ENCODE results near the gene IRAG1. TPM values are rescaled to one million over a fixed set of nuclear protein-coding genes. Genes with fewer than 3 reads are reported as not detected.

The IRAG1 gene
- total RNA-seq, 2 experiments from 2014 or later: not detected

DNA sequence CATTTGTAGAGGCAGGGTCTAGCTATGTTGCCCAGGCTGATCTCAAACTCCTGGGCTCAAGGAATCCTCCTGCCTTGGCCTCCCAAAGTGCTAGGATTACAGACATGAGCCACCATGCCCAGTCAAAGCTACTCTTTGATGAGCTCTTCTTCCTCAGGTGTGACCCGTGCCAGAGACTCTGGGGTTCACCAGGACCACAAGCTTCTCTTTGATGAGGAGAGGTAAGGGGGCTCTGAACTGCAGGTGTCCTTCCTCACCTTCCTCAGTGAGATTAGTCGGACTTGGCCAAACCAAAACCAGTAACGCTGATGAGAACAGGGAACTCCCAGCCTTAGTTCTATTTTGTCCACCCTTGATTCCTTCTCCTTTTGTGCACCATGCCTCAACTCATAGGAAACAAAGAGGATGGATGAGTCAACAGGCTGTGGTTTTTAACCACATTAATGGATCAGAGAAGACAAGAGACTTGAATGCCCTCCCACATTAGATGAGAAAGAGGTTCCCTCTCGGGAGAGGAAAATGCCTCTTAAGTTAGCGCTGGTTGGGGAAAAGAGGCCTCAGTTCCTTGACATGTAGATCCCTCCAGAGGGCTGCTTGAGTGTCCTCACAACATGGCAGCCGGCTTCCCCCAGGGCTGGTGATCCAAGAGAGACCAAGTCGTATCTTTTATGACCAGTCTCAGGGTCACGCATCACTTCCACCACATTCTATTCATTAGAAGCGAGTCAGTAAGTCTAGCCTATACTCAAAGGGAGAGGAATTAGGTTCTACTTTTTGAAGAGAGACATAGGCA lies 31.8 kb upstream of the IRAG1 start:
- H3K36me3 Mint-ChIP-seq (ENCODE audit: low read depth): no peaks in the 10 kb centered on the region

GRCh38 chr11:10722307-10722706 lies 28.8 kb upstream of the IRAG1 start:
- ChIA-PET CTCF (no interaction called here), POLR2A (no interaction called here)
- DNase-seq (no peak), ATAC-seq (no peak)
- H3K27me3 Mint-ChIP-seq (ENCODE audit: low read depth): peaks cover 18% of the 10 kb centered on the region
- H3K4me3 Mint-ChIP-seq: no peak overlapping the region
- no peak overlapping the region for H3K27ac Mint-ChIP-seq
- H3K36me3 Mint-ChIP-seq (ENCODE audit: low read depth): no peaks in the 10 kb centered on the region
- no peaks in the 10 kb centered on the region for H3K9me3 Mint-ChIP-seq (ENCODE audit: insufficient read depth)
- H3K4me1 Mint-ChIP-seq (ENCODE audit: low read depth): peaks cover 29% of the 10 kb centered on the region

More for the DNA sequence above, 31.8 kb upstream of the IRAG1 start:
- ChIA-PET POLR2A (no interaction called here), CTCF (interaction anchor here (0.7 to 1.9 kb wide), 3 partner anchors 71 to 312 kb away, joined by 3 to 6 read pairs (median 3); no protein-coding TSS in a partner anchor)
- no peak for DNase-seq
- H3K4me3 Mint-ChIP-seq: no peak overlapping the region
- H3K4me1 Mint-ChIP-seq (ENCODE audit: low read depth): peaks cover 29% of the 10 kb centered on the region
- peak; percentile 68 for ATAC-seq
- no peak overlapping the region for H3K27ac Mint-ChIP-seq
- no peaks in the 10 kb centered on the region for H3K9me3 Mint-ChIP-seq (ENCODE audit: insufficient read depth)
- H3K27me3 Mint-ChIP-seq (ENCODE audit: low read depth): peaks cover 15% of the 10 kb centered on the region

GRCh38 chr11:10720881-10721376 lies 27.4 kb upstream of the IRAG1 start:
- Mint-ChIP-seq H3K27ac (no peak overlapping the region), H3K4me1 (ENCODE audit: low read depth) (peaks cover 19% of the 10 kb centered on the region), H3K4me3 (no peak overlapping the region), H3K27me3 (ENCODE audit: low read depth) (peaks cover 17% of the 10 kb centered on the region), H3K9me3 (ENCODE audit: insufficient read depth) (no peaks in the 10 kb centered on the region), H3K36me3 (ENCODE audit: low read depth) (no peaks in the 10 kb centered on the region)
- POLR2A ChIA-PET: no interaction called here
- CTCF ChIA-PET: interaction anchor here (0.7 kb wide), 1 partner anchor 231 kb away, joined by 3 read pairs; no protein-coding TSS in a partner anchor
- ATAC-seq (no peak), DNase-seq (no peak)

GRCh38 chr11:10719616-10720015 lies 26.1 kb upstream of the IRAG1 start:
- Mint-ChIP-seq H3K4me1 (ENCODE audit: low read depth) (peaks cover 7% of the 10 kb centered on the region), H3K4me3 (no peak overlapping the region), H3K9me3 (ENCODE audit: insufficient read depth) (no peaks in the 10 kb centered on the region), H3K27me3 (ENCODE audit: low read depth) (peaks cover 17% of the 10 kb centered on the region), H3K36me3 (ENCODE audit: low read depth) (no peaks in the 10 kb centered on the region), H3K27ac (no peak overlapping the region)
- ChIA-PET POLR2A (no interaction called here), CTCF (no interaction called here)
- no peak for ATAC-seq
- no peak for DNase-seq

GRCh38 chr11:10716543-10717259 lies 23.1 kb upstream of the IRAG1 start:
- Mint-ChIP-seq H3K4me3 (no peak overlapping the region), H3K27me3 (ENCODE audit: low read depth) (peaks cover 12% of the 10 kb centered on the region), H3K4me1 (ENCODE audit: low read depth) (no peaks in the 10 kb centered on the region), H3K36me3 (ENCODE audit: low read depth) (no peaks in the 10 kb centered on the region), H3K27ac (no peak overlapping the region), H3K9me3 (ENCODE audit: insufficient read depth) (no peaks in the 10 kb centered on the region)
- ATAC-seq (no peak), DNase-seq (no peak)
- ChIA-PET POLR2A (no interaction called here), CTCF (no interaction called here)

GRCh38 chr11:10716122-10716521 lies 22.6 kb upstream of the IRAG1 start:
- H3K4me1 Mint-ChIP-seq (ENCODE audit: low read depth): no peaks in the 10 kb centered on the region
- CTCF ChIA-PET: no interaction called here
- peaks cover 12% of the 10 kb centered on the region for H3K27me3 Mint-ChIP-seq (ENCODE audit: low read depth)
- H3K9me3 Mint-ChIP-seq (ENCODE audit: insufficient read depth): no peaks in the 10 kb centered on the region
- no peak for ATAC-seq
- POLR2A ChIA-PET: no interaction called here
- no peak overlapping the region for H3K4me3 Mint-ChIP-seq
- no peak for DNase-seq
- no peaks in the 10 kb centered on the region for H3K36me3 Mint-ChIP-seq (ENCODE audit: low read depth)
- H3K27ac Mint-ChIP-seq: no peak overlapping the region

- H3K27me3 Mint-ChIP-seq (ENCODE audit: low read depth): peaks cover 12% of the 10 kb centered on the region
Measured at GRCh38 chr11:10715571-10715970, 22.0 kb upstream of the IRAG1 start.

GRCh38 chr11:10709299-10710086 lies 15.9 kb upstream of the IRAG1 start:
- H3K4me3 Mint-ChIP-seq: no peak overlapping the region
- DNase-seq (no peak), ATAC-seq (no peak)
- no peaks in the 10 kb centered on the region for H3K4me1 Mint-ChIP-seq (ENCODE audit: low read depth)
- no peaks in the 10 kb centered on the region for H3K36me3 Mint-ChIP-seq (ENCODE audit: low read depth)
- CTCF ChIA-PET: interaction anchor here (1.0 kb wide), 1 partner anchor 223 kb away, joined by 3 read pairs; no protein-coding TSS in a partner anchor
- H3K9me3 Mint-ChIP-seq (ENCODE audit: insufficient read depth): no peaks in the 10 kb centered on the region
- no peak overlapping the region for H3K27ac Mint-ChIP-seq
- POLR2A ChIA-PET: no interaction called here
- peaks cover 2% of the 10 kb centered on the region for H3K27me3 Mint-ChIP-seq (ENCODE audit: low read depth)

More at GRCh38 chr11:10715571-10715970, 22.0 kb upstream of the IRAG1 start:
- no peaks in the 10 kb centered on the region for H3K9me3 Mint-ChIP-seq (ENCODE audit: insufficient read depth)
- H3K27ac Mint-ChIP-seq: no peak overlapping the region
- H3K4me1 Mint-ChIP-seq (ENCODE audit: low read depth): no peaks in the 10 kb centered on the region
- POLR2A ChIA-PET: no interaction called here
- DNase-seq (no peak), ATAC-seq (no peak)
- no peaks in the 10 kb centered on the region for H3K36me3 Mint-ChIP-seq (ENCODE audit: low read depth)
- H3K4me3 Mint-ChIP-seq: no peak overlapping the region
- CTCF ChIA-PET: no interaction called here

DNA sequence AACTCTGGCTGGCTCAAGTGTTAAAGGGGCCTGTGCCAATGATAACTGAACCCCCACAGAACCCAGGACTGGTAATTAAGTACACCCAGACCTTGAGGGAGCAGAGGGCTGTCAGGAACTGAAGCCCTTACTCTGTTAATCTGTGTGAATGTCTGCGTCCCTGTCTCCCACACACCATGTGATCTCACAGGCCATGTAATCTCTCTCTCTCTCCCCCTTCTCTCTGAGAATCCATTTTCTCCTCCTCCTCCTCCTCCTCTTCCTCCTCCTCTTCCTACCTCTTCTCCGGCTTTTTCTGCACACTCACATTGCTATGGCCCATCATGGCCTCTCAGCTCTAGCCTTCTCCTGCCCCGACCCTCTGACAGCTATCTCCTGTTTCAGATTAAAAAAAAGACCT lies 14.6 kb upstream of the IRAG1 start:
- POLR2A ChIA-PET: no interaction called here

DNA sequence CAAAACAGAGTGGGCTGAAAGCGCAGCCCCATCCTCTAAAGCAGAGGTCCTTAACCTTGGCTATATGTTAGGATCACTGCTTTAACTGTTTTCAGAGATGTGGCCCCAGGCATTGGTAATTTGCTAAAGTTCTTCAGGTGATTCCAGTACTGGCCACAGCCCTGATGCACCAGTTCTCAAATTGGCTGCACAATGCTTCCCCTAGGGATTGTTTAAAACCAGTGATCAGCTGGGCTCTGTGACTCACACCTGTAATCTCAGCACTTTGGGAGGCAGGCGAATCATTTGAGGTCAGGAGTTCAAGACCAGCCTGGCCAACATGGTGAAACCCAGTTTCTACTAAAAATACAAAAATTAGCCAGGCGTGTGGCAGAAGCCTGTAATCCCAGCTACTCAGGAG lies 8.4 kb upstream of the IRAG1 start:
- Mint-ChIP-seq H3K36me3 (ENCODE audit: low read depth) (no peaks in the 10 kb centered on the region), H3K4me3 (no peak overlapping the region), H3K27ac (no peak overlapping the region), H3K9me3 (ENCODE audit: insufficient read depth) (no peaks in the 10 kb centered on the region), H3K27me3 (ENCODE audit: low read depth) (no peaks in the 10 kb centered on the region), H3K4me1 (ENCODE audit: low read depth) (no peaks in the 10 kb centered on the region)
- CTCF ChIA-PET: no interaction called here
- ATAC-seq: no peak
- POLR2A ChIA-PET: no interaction called here
- DNase-seq: no peak

More for the DNA sequence above, 14.6 kb upstream of the IRAG1 start:
- H3K36me3 Mint-ChIP-seq (ENCODE audit: low read depth): no peaks in the 10 kb centered on the region
- DNase-seq (no peak), ATAC-seq (no peak)
- H3K27me3 Mint-ChIP-seq (ENCODE audit: low read depth): peaks cover 2% of the 10 kb centered on the region
- no peak overlapping the region for H3K27ac Mint-ChIP-seq
- CTCF ChIA-PET: interaction anchor here (1.0 to 1.8 kb wide), 2 partner anchors 54 to 302 kb away, joined by 3 to 4 read pairs; no protein-coding TSS in a partner anchor
- H3K4me1 Mint-ChIP-seq (ENCODE audit: low read depth): no peaks in the 10 kb centered on the region
- no peaks in the 10 kb centered on the region for H3K9me3 Mint-ChIP-seq (ENCODE audit: insufficient read depth)
- H3K4me3 Mint-ChIP-seq: no peak overlapping the region

DNA sequence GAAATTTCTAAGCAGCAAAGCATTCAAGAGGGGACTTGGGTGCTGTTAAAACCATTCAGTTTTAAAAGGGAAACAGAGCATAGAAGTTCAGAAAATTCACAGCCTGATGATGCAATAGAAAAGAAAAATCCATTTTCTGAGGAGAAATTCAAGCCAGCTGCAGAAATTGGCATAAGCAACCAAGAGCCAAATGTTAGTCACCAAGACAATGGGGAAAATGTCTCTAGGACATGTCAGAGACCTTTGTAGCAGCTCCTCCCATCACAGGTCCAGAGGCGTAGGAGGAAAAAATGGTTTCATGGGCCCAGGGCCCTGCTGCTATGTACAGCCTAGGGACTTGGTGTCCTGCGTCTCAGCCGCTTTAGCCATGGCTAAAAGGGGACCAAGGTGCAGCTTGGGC lies 5.5 kb upstream of the IRAG1 start:
- Mint-ChIP-seq H3K27me3 (ENCODE audit: low read depth) (peaks cover 7% of the 10 kb centered on the region), H3K4me3 (no peak overlapping the region), H3K9me3 (ENCODE audit: insufficient read depth) (no peaks in the 10 kb centered on the region), H3K4me1 (ENCODE audit: low read depth) (no peaks in the 10 kb centered on the region), H3K27ac (no peak overlapping the region), H3K36me3 (ENCODE audit: low read depth) (no peaks in the 10 kb centered on the region)
- ATAC-seq (no peak), DNase-seq (no peak)
- POLR2A ChIA-PET: no interaction called here
- CTCF ChIA-PET: no interaction called here

DNA sequence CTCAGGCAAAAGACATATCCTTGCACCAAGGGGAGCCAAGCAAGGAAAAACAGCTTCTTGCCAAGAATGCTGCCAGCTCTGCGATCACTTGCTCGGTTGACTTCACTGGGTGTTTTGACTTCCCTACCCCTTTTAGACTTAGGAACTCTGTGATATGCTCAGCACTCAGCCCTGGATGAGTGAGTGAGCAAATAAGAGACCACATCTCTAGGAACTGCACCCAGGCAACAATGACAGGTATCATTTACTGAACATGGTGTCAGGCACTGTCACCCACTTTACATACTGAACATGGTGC lies 3.7 kb upstream of the IRAG1 start:
- no peaks in the 10 kb centered on the region for H3K9me3 Mint-ChIP-seq (ENCODE audit: insufficient read depth)
- no peaks in the 10 kb centered on the region for H3K4me1 Mint-ChIP-seq (ENCODE audit: low read depth)
- CTCF ChIA-PET: no interaction called here
- H3K27me3 Mint-ChIP-seq (ENCODE audit: low read depth): peaks cover 11% of the 10 kb centered on the region
- DNase-seq: no peak
- H3K27ac Mint-ChIP-seq: no peak overlapping the region
- no peak for ATAC-seq
- H3K36me3 Mint-ChIP-seq (ENCODE audit: low read depth): no peaks in the 10 kb centered on the region
- POLR2A ChIA-PET: no interaction called here
- no peak overlapping the region for H3K4me3 Mint-ChIP-seq

Measured in activated CD8-positive, alpha-beta T cell treated with anti-CD3 and anti-CD28 coated beads, Interleukin-2, amount 10 ng/mL, durations not matched to agents 7 days and 5 days (primary cell).